ENCODE data around the gene LRRTM1. TPM values are rescaled to one million over a fixed set of nuclear protein-coding genes. Genes with fewer than 3 reads are reported as not detected.

LRRTM1 gene
- total RNA-seq, 1 experiment from 2014 or later: not detected

- no peaks in the 10 kb centered on the region for H3F3A ChIP-seq (ENCODE audit: insufficient read depth, low read depth)
- H3K27me3 ChIP-seq (ENCODE audit: insufficient read depth, low read depth): 0 out of 2 replicates have a peak, but pooled peaks cover 14% of the 10 kb centered on the region
- ChIA-PET POLR2A (ENCODE audit: unreplicated experiment) (no interaction called here), CTCF (no interaction called here)
- peak; percentile 54 for TF ChIP-seq CTCF (conservative IDR thresholded peaks at IDR 0.05)
- TF ChIP-seq EZH2 (IDR thresholded peaks at IDR 0.05; ENCODE audit: low read depth): no peak
- H3K27ac ChIP-seq: no peak overlapping the region
- no peaks in the 10 kb centered on the region for H3K9me3 ChIP-seq (ENCODE audit: insufficient read depth, low read depth)
- intact Hi-C loops (cut with micrococcal nuclease; ENCODE audit: unreplicated experiment): no loop called here
- no peak overlapping the region for H3K4me3 ChIP-seq
- no peaks in the 10 kb centered on the region for H3K9me2 ChIP-seq (ENCODE audit: insufficient read depth)
- H3K36me3 ChIP-seq (ENCODE audit: low read depth): no peaks in the 10 kb centered on the region
- no peaks in the 10 kb centered on the region for H4K20me1 ChIP-seq (ENCODE audit: insufficient read depth)
- H2AFZ ChIP-seq: no peak overlapping the region
- no peak for DNase-seq
- no peaks in the 10 kb centered on the region for H3K4me1 ChIP-seq (replicated peaks; ENCODE audit: insufficient read depth)
- no peaks in the 10 kb centered on the region for H3K79me2 ChIP-seq (ENCODE audit: low read depth)
- no peak overlapping the region for H3K4me2 ChIP-seq
- BruUV-seq (replicated peaks): no TSS peak
Observed at GRCh38 chr2:80326214-80326613, 21.7 kb upstream of the LRRTM1 start.

- ChIA-PET CTCF (no interaction called here), POLR2A (ENCODE audit: unreplicated experiment) (no interaction called here)
- Histone ChIP-seq H3K27me3 (ENCODE audit: insufficient read depth, low read depth) (0 out of 2 replicates have a peak, but pooled peaks cover 10% of the 10 kb centered on the region), H3K4me1 (replicated peaks; ENCODE audit: insufficient read depth) (no peaks in the 10 kb centered on the region), H3F3A (ENCODE audit: insufficient read depth, low read depth) (no peaks in the 10 kb centered on the region), H3K4me3 (no peak overlapping the region), H3K36me3 (ENCODE audit: low read depth) (no peaks in the 10 kb centered on the region), H2AFZ (no peak overlapping the region), H3K9me2 (ENCODE audit: insufficient read depth) (no peaks in the 10 kb centered on the region; the same call in 1 of the 2 replicates), H3K79me2 (ENCODE audit: low read depth) (no peaks in the 10 kb centered on the region), H3K27ac (no peak overlapping the region), H4K20me1 (ENCODE audit: insufficient read depth) (no peaks in the 10 kb centered on the region), H3K9me3 (ENCODE audit: insufficient read depth, low read depth) (no peaks in the 10 kb centered on the region), H3K4me2 (no peak overlapping the region)
- intact Hi-C loops (cut with micrococcal nuclease; ENCODE audit: unreplicated experiment): no loop called here
- BruUV-seq (replicated peaks): no TSS peak
- TF ChIP-seq CTCF (conservative IDR thresholded peaks at IDR 0.05) (no peak), EZH2 (IDR thresholded peaks at IDR 0.05; ENCODE audit: low read depth) (no peak)
- no peak for DNase-seq
Observed at GRCh38 chr2:80324525-80324924, 20.0 kb upstream of the LRRTM1 start.

GRCh38 chr2:80323610-80324009 is 19.1 kb upstream of the LRRTM1 start:
- Histone ChIP-seq H3K27ac (no peak overlapping the region), H3K79me2 (ENCODE audit: low read depth) (no peaks in the 10 kb centered on the region), H3K4me1 (replicated peaks; ENCODE audit: insufficient read depth) (no peaks in the 10 kb centered on the region), H3K9me2 (ENCODE audit: insufficient read depth) (no peaks in the 10 kb centered on the region; the same call in 1 of the 2 replicates), H3K9me3 (ENCODE audit: insufficient read depth, low read depth) (no peaks in the 10 kb centered on the region), H3K36me3 (ENCODE audit: low read depth) (no peaks in the 10 kb centered on the region), H3K27me3 (ENCODE audit: insufficient read depth, low read depth) (0 out of 2 replicates have a peak, but pooled peaks cover 10% of the 10 kb centered on the region), H2AFZ (no peak overlapping the region), H3F3A (ENCODE audit: insufficient read depth, low read depth) (no peaks in the 10 kb centered on the region), H4K20me1 (ENCODE audit: insufficient read depth) (no peaks in the 10 kb centered on the region), H3K4me3 (no peak overlapping the region), H3K4me2 (no peak overlapping the region)
- no peak for DNase-seq
- no TSS peak for BruUV-seq (replicated peaks)
- ChIA-PET POLR2A (ENCODE audit: unreplicated experiment) (no interaction called here), CTCF (no interaction called here)
- intact Hi-C loops (cut with micrococcal nuclease; ENCODE audit: unreplicated experiment): no loop called here
- TF ChIP-seq EZH2 (IDR thresholded peaks at IDR 0.05; ENCODE audit: low read depth) (no peak), CTCF (conservative IDR thresholded peaks at IDR 0.05) (no peak)

All from PC-9 (cell line).